Neural cell (in vitro differentiated cells): ENCODE measurements around the gene DNAH10. TPM values are rescaled to one million over a fixed set of nuclear protein-coding genes. Genes with fewer than 3 reads are reported as not detected.

Source experiments
- H2AFZ ChIP-seq: fragments of 200-600, 300-800 bp; sonication (generic), shearing (Covaris generic); 2 replicates; pipeline ENCODE4 v1.6.0; 2014; ENCODE audit warnings: low read depth, mild to moderate bottlenecking, antibody characterized with exemption, low read length, moderate library complexity
- H3F3A ChIP-seq: fragments of 200-600 bp; shearing (Covaris generic); 2 replicates; pipeline ENCODE4 v1.6.1; 2016; ENCODE audit warnings: mild to moderate bottlenecking, moderate library complexity, mixed read lengths, antibody characterized with exemption, low read length; ENCODE audit not compliant: insufficient read depth, poor library complexity, severe bottlenecking
- H3K27ac ChIP-seq: fragments of 200-600, 300-800 bp; sonication (generic), shearing (Covaris generic); 2 replicates; pipeline ENCODE4 v1.5.1; 2014; ENCODE audit warnings: mild to moderate bottlenecking, low read length, moderate library complexity
- H3K27me3 ChIP-seq: fragments of 300-800, 200-600 bp; sonication (generic), shearing (Covaris generic); 2 replicates; pipeline ENCODE4 v1.6.0; 2014; ENCODE audit warnings: mild to moderate bottlenecking, low read depth, low read length, moderate library complexity; ENCODE audit not compliant: insufficient read depth
- H3K36me3 ChIP-seq: fragments of 300-800, 200-600 bp; sonication (generic), shearing (Covaris generic); 2 replicates; pipeline ENCODE4 v1.5.1; 2014; ENCODE audit warnings: mild to moderate bottlenecking, antibody characterized with exemption, low read length, moderate library complexity; ENCODE audit not compliant: insufficient read depth
- H3K4me2 ChIP-seq: fragments of 300-800, 200-600 bp; sonication (generic), shearing (Covaris generic); 2 replicates; pipeline ENCODE4 v1.6.0; 2014; ENCODE audit warnings: mild to moderate bottlenecking, low read length
- H3K4me3 ChIP-seq: fragments of 300-800, 200-600 bp; sonication (generic), shearing (Covaris generic); 2 replicates; pipeline ENCODE4 v1.5.1; 2014; ENCODE audit warnings: mild to moderate bottlenecking, low read length, moderate library complexity
- H3K79me2 ChIP-seq: fragments of 200-600 bp; shearing (Covaris generic); replicated peaks from 2 replicates; pipeline ENCODE4 v1.6.0; 2014; ENCODE audit warnings: mild to moderate bottlenecking, low read length, moderate library complexity; ENCODE audit not compliant: insufficient read depth
- H3K9ac ChIP-seq: fragments of 300-800, 200-600 bp; sonication (generic), shearing (Covaris generic); 2 replicates; pipeline ENCODE4 v1.6.1; 2016; ENCODE audit warnings: mild to moderate bottlenecking, low read length, mixed read lengths
- H3K9me2 ChIP-seq: fragments of 200-600 bp; shearing (Covaris generic); 2 replicates; pipeline ENCODE4 v1.6.1; 2016; ENCODE audit warnings: mild to moderate bottlenecking, low read length, mixed read lengths; ENCODE audit not compliant: insufficient read depth
- H3K9me3 ChIP-seq: fragments of 200-600, 300-800 bp; sonication (generic), shearing (Covaris generic); 2 replicates; pipeline ENCODE4 v1.6.1; 2016; ENCODE audit warnings: mild to moderate bottlenecking, mixed run types, low read length, moderate library complexity, mixed read lengths
- H4K20me1 ChIP-seq: fragments of 200-600 bp; shearing (Covaris generic); 2 replicates; pipeline ENCODE4 v1.6.1; 2016; ENCODE audit warnings: mild to moderate bottlenecking, mixed run types; ENCODE audit not compliant: insufficient read depth
- EP300 ChIP-seq: fragments of 450-650 bp; conservative IDR thresholded peaks from 2 replicates; pipeline ENCODE4 v1.6.1; 2014; ENCODE audit warnings: antibody characterized with exemption, mild to moderate bottlenecking, moderate library complexity; ENCODE audit not compliant: poor library complexity, severe bottlenecking
- EZH2 ChIP-seq: fragments of 200-600, 300-800 bp; shearing (Covaris generic), sonication (generic); IDR thresholded peaks from 2 replicates; pipeline ENCODE4 v1.6.1; 2014; ENCODE audit warnings: antibody characterized with exemption, low read length, borderline replicate concordance, mild to moderate bottlenecking; ENCODE audit not compliant: insufficient read depth, poor library complexity, severe bottlenecking
- MXI1 ChIP-seq: fragments of 450-650 bp; conservative IDR thresholded peaks from 2 replicates; pipeline ENCODE4 v1.6.1; 2014; ENCODE audit warnings: antibody characterized with exemption, mild to moderate bottlenecking; ENCODE audit not compliant: poor library complexity, severe bottlenecking
- POLR2AphosphoS5 ChIP-seq: IDR thresholded peaks from 2 replicates; pipeline ENCODE4 v1.6.1; 2012
- RAD21 ChIP-seq: fragments of 450-650 bp; conservative IDR thresholded peaks from 2 replicates; pipeline ENCODE4 v1.6.1; 2014; ENCODE audit warnings: antibody characterized with exemption, mild to moderate bottlenecking, moderate library complexity
- SMC3 ChIP-seq: fragments of 450-650 bp; conservative IDR thresholded peaks from 2 replicates; pipeline ENCODE4 v1.6.1; 2014; ENCODE audit warnings: antibody characterized with exemption, mild to moderate bottlenecking, moderate library complexity; ENCODE audit not compliant: poor library complexity
- TAF1 ChIP-seq: IDR thresholded peaks from 2 replicates; pipeline ENCODE4 v1.6.1; 2012; ENCODE audit warnings: low read depth
- polyA plus RNA-seq: library from polyadenylated mRNA; depleted of rRNA; stranded (reverse); fragments of >200 nt; gene quantifications from 2 replicates; pipeline ENCODE4 v1.2.3, GENCODE V29; 2014
- TF ChIP-seq, protein P1 (sequence below): fragments of 450-650 bp; IDR thresholded peaks from 2 replicates; pipeline ENCODE4 v1.5.1; 2014; ENCODE audit warnings: antibody characterized with exemption, mild to moderate bottlenecking, moderate library complexity; ENCODE audit not compliant: poor library complexity, severe bottlenecking
- TF ChIP-seq, protein P2 (sequence below): IDR thresholded peaks from 2 replicates; pipeline ENCODE4 v1.6.1; 2012; ENCODE audit warnings: borderline replicate concordance

DNAH10 gene
- polyA plus RNA-seq, 1 donor from 2014 or later, result 1.9 TPM

DNA sequence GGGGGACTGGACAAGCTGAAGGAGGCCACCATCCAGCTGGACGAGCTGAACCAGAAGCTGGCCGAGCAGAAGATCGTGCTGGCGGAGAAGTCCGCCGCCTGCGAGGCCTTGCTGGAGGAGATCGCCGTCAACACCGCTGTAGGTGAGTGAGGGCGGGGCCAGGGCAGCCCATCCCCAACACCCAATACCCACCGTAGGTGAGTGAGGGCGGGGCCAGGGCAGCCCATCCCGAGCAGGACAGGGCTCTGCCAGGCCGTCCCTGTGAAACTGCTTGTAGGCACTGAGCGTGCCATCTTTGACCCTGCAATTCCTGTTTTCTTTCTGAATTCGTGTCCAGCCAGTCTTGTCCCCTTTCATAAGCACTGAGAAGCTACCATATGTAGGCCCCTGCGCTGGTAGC, 136.6 kb downstream of the DNAH10 start:
- no peaks in the 10 kb centered on the region for H3K79me2 ChIP-seq
- H4K20me1 ChIP-seq, result no peaks in the 10 kb centered on the region
- H3K9me3 ChIP-seq, result no peaks in the 10 kb centered on the region
- H3K4me2 ChIP-seq, result no peak overlapping the region
- H3F3A ChIP-seq, result no peaks in the 10 kb centered on the region
- TF ChIP-seq TAF1 (no peak), RAD21 (no peak), SMC3 (no peak), EP300 (no peak), POLR2AphosphoS5 (no peak), EZH2 (no peak), MXI1 (no peak)
- TF ChIP-seq, protein P1, sequence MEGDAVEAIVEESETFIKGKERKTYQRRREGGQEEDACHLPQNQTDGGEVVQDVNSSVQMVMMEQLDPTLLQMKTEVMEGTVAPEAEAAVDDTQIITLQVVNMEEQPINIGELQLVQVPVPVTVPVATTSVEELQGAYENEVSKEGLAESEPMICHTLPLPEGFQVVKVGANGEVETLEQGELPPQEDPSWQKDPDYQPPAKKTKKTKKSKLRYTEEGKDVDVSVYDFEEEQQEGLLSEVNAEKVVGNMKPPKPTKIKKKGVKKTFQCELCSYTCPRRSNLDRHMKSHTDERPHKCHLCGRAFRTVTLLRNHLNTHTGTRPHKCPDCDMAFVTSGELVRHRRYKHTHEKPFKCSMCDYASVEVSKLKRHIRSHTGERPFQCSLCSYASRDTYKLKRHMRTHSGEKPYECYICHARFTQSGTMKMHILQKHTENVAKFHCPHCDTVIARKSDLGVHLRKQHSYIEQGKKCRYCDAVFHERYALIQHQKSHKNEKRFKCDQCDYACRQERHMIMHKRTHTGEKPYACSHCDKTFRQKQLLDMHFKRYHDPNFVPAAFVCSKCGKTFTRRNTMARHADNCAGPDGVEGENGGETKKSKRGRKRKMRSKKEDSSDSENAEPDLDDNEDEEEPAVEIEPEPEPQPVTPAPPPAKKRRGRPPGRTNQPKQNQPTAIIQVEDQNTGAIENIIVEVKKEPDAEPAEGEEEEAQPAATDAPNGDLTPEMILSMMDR, result no peak
- TF ChIP-seq, protein P2, sequence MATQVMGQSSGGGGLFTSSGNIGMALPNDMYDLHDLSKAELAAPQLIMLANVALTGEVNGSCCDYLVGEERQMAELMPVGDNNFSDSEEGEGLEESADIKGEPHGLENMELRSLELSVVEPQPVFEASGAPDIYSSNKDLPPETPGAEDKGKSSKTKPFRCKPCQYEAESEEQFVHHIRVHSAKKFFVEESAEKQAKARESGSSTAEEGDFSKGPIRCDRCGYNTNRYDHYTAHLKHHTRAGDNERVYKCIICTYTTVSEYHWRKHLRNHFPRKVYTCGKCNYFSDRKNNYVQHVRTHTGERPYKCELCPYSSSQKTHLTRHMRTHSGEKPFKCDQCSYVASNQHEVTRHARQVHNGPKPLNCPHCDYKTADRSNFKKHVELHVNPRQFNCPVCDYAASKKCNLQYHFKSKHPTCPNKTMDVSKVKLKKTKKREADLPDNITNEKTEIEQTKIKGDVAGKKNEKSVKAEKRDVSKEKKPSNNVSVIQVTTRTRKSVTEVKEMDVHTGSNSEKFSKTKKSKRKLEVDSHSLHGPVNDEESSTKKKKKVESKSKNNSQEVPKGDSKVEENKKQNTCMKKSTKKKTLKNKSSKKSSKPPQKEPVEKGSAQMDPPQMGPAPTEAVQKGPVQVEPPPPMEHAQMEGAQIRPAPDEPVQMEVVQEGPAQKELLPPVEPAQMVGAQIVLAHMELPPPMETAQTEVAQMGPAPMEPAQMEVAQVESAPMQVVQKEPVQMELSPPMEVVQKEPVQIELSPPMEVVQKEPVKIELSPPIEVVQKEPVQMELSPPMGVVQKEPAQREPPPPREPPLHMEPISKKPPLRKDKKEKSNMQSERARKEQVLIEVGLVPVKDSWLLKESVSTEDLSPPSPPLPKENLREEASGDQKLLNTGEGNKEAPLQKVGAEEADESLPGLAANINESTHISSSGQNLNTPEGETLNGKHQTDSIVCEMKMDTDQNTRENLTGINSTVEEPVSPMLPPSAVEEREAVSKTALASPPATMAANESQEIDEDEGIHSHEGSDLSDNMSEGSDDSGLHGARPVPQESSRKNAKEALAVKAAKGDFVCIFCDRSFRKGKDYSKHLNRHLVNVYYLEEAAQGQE, result no peak
- H3K27me3 ChIP-seq, result no peaks in the 10 kb centered on the region
- no peak overlapping the region for H2AFZ ChIP-seq
- H3K36me3 ChIP-seq, result no peaks in the 10 kb centered on the region
- no peak overlapping the region for H3K27ac ChIP-seq
- no peak overlapping the region for H3K9ac ChIP-seq
- H3K4me3 ChIP-seq, result no peak overlapping the region
- H3K9me2 ChIP-seq, result no peaks in the 10 kb centered on the region

DNA sequence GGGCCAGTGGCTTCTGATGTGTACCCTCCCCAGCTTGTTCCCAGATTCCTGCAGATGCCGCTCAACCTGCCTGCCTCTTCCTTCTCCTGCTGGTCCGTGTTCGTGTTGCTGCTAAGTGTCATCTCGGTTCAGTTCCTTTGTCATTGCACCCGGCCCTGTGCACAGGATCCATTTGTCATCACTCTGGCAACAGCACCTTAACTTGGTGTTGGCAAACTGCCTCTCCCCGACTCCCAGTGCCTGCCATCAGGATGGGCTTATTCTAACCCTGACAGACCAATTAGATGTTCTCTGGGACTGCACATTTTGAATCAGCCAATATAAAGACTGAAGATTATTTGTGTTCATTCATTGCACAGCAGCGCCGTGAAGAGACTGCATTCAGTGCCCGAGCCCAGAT, 137.3 kb downstream of the DNAH10 start:
- TF ChIP-seq TAF1 (no peak), MXI1 (no peak), EZH2 (no peak), EP300 (no peak)
- TF ChIP-seq, protein P1, result no peak
- TF ChIP-seq, protein P2, result no peak
- no peak overlapping the region for H3K4me2 ChIP-seq
- no peaks in the 10 kb centered on the region for H4K20me1 ChIP-seq
- no peaks in the 10 kb centered on the region for H3K9me3 ChIP-seq
- no peak overlapping the region for H2AFZ ChIP-seq
- no peak overlapping the region for H3K27ac ChIP-seq
- no peaks in the 10 kb centered on the region for H3K36me3 ChIP-seq
- H3K9me2 ChIP-seq, result no peaks in the 10 kb centered on the region
- no peaks in the 10 kb centered on the region for H3K27me3 ChIP-seq
- H3K9ac ChIP-seq, result no peak overlapping the region
- H3F3A ChIP-seq, result no peaks in the 10 kb centered on the region
- H3K4me3 ChIP-seq, result no peak overlapping the region
- no peaks in the 10 kb centered on the region for H3K79me2 ChIP-seq
